ENCODE results near the gene PROP1.

DNA sequence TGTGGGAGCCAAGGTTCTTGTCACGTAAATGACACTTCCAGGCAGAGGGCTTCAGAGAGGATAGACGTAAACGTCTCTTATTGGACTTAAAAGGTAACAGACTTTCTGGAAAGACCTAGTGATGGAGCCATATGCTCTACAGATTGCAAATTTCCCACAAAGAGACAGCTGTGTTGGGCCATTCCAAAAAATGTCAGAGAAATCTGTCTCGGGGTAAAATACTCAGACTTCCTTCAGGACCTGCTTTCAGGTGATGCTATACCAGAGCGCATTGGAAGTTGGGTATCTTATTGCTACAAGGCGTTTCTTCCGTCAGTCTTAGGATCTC lies 29.2 kb downstream of the PROP1 start:
- no peak for TF ChIP-seq GATA2 (IDR thresholded peaks at IDR 0.05; ENCODE audit: low read depth, low read length)
- no peak for TF ChIP-seq GATA3 (IDR thresholded peaks at IDR 0.05; ENCODE audit: low read depth, low read length)
